HepG2 (cell line): ENCODE results near the gene CBX2. TPM values are rescaled to one million over a fixed set of nuclear protein-coding genes. Genes with fewer than 3 reads are reported as not detected.
A peak's percentile ranks its signal among the peaks of the same experiment; 100 is the strongest.

Source experiments
- ATF7 ChIP-seq, 2 experiments: fragments of 450-650 bp in 1 of 2; sonication (generic) in 1 of 2; formaldehyde crosslinking in 1 of 2; IDR thresholded peaks; 2 replicates each; pipeline versions ENCODE4 v1.4.0 to v1.6.1; 2016 to 2020; ENCODE audit warnings: antibody characterized with exemption in 1 of 2, mild to moderate bottlenecking in 1 of 2, missing genetic modification reagents in 1 of 2
- KDM5A ChIP-seq: fragments of 200-600 bp; sonication (generic); IDR thresholded peaks from 2 replicates; pipeline ENCODE4 v1.7.0; 2018; ENCODE audit warnings: antibody characterized with exemption, mild to moderate bottlenecking, low read length, borderline replicate concordance
- KLF11 ChIP-seq: IDR thresholded peaks from 2 replicates; pipeline ENCODE4 v1.6.1; 2016; ENCODE audit warnings: missing compliant biosample characterization
- KLF9 ChIP-seq: IDR thresholded peaks from 2 replicates; pipeline ENCODE4 v1.6.1; 2016; ENCODE audit warnings: low read depth
- MAF1 ChIP-seq: sonication (generic); formaldehyde crosslinking; IDR thresholded peaks from 2 replicates; pipeline ENCODE4 v1.5.0; 2020; ENCODE audit warnings: missing genetic modification reagents, borderline replicate concordance
- NFE2 ChIP-seq: sonication (generic); formaldehyde crosslinking; IDR thresholded peaks from 2 replicates; pipeline ENCODE4 v1.4.0; 2020; ENCODE audit warnings: missing genetic modification reagents
- NFIC ChIP-seq: IDR thresholded peaks from 2 replicates; pipeline ENCODE4 v1.6.1; 2012; ENCODE audit warnings: mild to moderate bottlenecking, low read length, inconsistent platforms
- PAX8 ChIP-seq: sonication (generic); formaldehyde crosslinking; IDR thresholded peaks from 2 replicates; pipeline ENCODE4 v1.8.0; 2022; ENCODE audit warnings: mild to moderate bottlenecking, missing genetic modification reagents, borderline replicate concordance
- RBFOX2 ChIP-seq: fragments of 200-400 bp; formaldehyde crosslinking; IDR thresholded peaks from 2 replicates; pipeline ENCODE4 v1.6.1; 2017; ENCODE audit warnings: low read depth, mild to moderate bottlenecking, low read length
- RFX5 ChIP-seq: IDR thresholded peaks from 2 replicates; pipeline ENCODE4 v1.6.1; 2011; ENCODE audit warnings: low read depth, low read length, improper control_type of control experiment
- SAP130 ChIP-seq: IDR thresholded peaks from 2 replicates; pipeline ENCODE4 v1.6.1; 2016; ENCODE audit warnings: low read depth
- SETDB1 ChIP-seq: sonication (generic); formaldehyde crosslinking; IDR thresholded peaks from 2 replicates; pipeline ENCODE4 v1.5.1; 2020; ENCODE audit warnings: missing genetic modification reagents, mild to moderate bottlenecking, borderline replicate concordance
- TP53 ChIP-seq: sonication (generic); formaldehyde crosslinking; conservative IDR thresholded peaks from 2 replicates; pipeline ENCODE4 v1.4.0; 2020; ENCODE audit warnings: missing genetic modification reagents
- ZBTB20 ChIP-seq: sonication (generic); formaldehyde crosslinking; IDR thresholded peaks from 2 replicates; pipeline ENCODE4 v1.8.1; 2023; ENCODE audit warnings: missing genetic modification reagents, low read depth, mild to moderate bottlenecking, borderline replicate concordance
- ZFP36L1 ChIP-seq: sonication (generic); formaldehyde crosslinking; IDR thresholded peaks from 2 replicates; pipeline ENCODE4 v1.8.0; 2022; ENCODE audit warnings: mild to moderate bottlenecking, missing genetic modification reagents, moderate library complexity
- ZNF251 ChIP-seq: sonication (generic); formaldehyde crosslinking; IDR thresholded peaks from 2 replicates; pipeline ENCODE4 v1.9.0; 2021; ENCODE audit warnings: mild to moderate bottlenecking, missing genetic modification reagents
- ZNF432 ChIP-seq: sonication (generic); formaldehyde crosslinking; IDR thresholded peaks from 2 replicates; pipeline ENCODE4 v1.5.0; 2020; ENCODE audit warnings: missing genetic modification reagents, mild to moderate bottlenecking, borderline replicate concordance
- ZNF543 ChIP-seq: sonication (generic); formaldehyde crosslinking; IDR thresholded peaks from 2 replicates; pipeline ENCODE4 v1.4.0; 2020; ENCODE audit warnings: mild to moderate bottlenecking, missing genetic modification reagents
- ZNF546 ChIP-seq: sonication (generic); formaldehyde crosslinking; conservative IDR thresholded peaks from 2 replicates; pipeline ENCODE4 v1.8.1; 2023; ENCODE audit warnings: mild to moderate bottlenecking, missing genetic modification reagents
- ZNF567 ChIP-seq: sonication (generic); formaldehyde crosslinking; IDR thresholded peaks from 2 replicates; pipeline ENCODE4 v1.8.1; 2023; ENCODE audit warnings: mild to moderate bottlenecking, missing genetic modification reagents, borderline replicate concordance
- ZNF772 ChIP-seq: sonication (generic); formaldehyde crosslinking; IDR thresholded peaks from 2 replicates; pipeline ENCODE4 v1.5.0; 2020; ENCODE audit warnings: mild to moderate bottlenecking, missing genetic modification reagents
- ZNF775 ChIP-seq: sonication (generic); formaldehyde crosslinking; IDR thresholded peaks from 2 replicates; pipeline ENCODE4 v1.4.0; 2020; ENCODE audit warnings: missing genetic modification reagents, mild to moderate bottlenecking, moderate library complexity, borderline replicate concordance
- ZNF790 ChIP-seq: sonication (generic); formaldehyde crosslinking; IDR thresholded peaks from 2 replicates; pipeline ENCODE4 v1.8.0; 2022; ENCODE audit warnings: missing genetic modification reagents, mild to moderate bottlenecking, borderline replicate concordance
- ZSCAN20 ChIP-seq: sonication (generic); formaldehyde crosslinking; IDR thresholded peaks from 2 replicates; pipeline ENCODE4 v1.4.0; 2020; ENCODE audit warnings: missing genetic modification reagents, mild to moderate bottlenecking, borderline replicate concordance
- polyA plus RNA-seq, 8 experiments: library from polyadenylated mRNA; depleted of rRNA in 3 of 8; stranded (reverse) in 7 of 8; unstranded in 1 of 8; fragments of >200 nt; fragmentation: Illumina TruSeq in 4 of 8; extraction: Trizol in 4 of 8; gene quantifications; 2 replicates each; pipeline versions ENCODE4 v1.2.1 to v1.2.3, GENCODE V29; 2011 to 2016; ENCODE audit warnings: low read depth in 4 of 8, missing spikeins in 1 of 8, mixed read lengths in 1 of 8; ENCODE audit not compliant: insufficient read depth in 1 of 8
- total RNA-seq, 5 experiments: library from RNA; depleted of rRNA; stranded (reverse); fragments of >200 nt; fragmentation: Illumina TruSeq; extraction: Trizol; gene quantifications; 2 replicates each; pipeline ENCODE4 v1.2.3, GENCODE V29; 2016; ENCODE audit warnings: low read depth in 1 of 5
- TF ChIP-seq, protein P1 (sequence below): sonication (generic); IDR thresholded peaks from 2 replicates; pipeline ENCODE4 v1.6.1; 2016; ENCODE audit warnings: low read depth, borderline replicate concordance
- TF ChIP-seq, protein P2 (sequence below): sonication (generic); formaldehyde crosslinking; IDR thresholded peaks from 2 replicates; pipeline ENCODE4 v1.4.0; 2020; ENCODE audit warnings: missing genetic modification reagents, low read depth, mild to moderate bottlenecking, borderline replicate concordance
- TF ChIP-seq, protein P3 (sequence below): sonication (generic); formaldehyde crosslinking; IDR thresholded peaks from 2 replicates; pipeline ENCODE4 v1.4.0; 2020; ENCODE audit warnings: missing genetic modification reagents; ENCODE audit errors: not compliant biosample characterization
- TF ChIP-seq, protein P4 (sequence below): sonication (generic); formaldehyde crosslinking; IDR thresholded peaks from 2 replicates; pipeline ENCODE4 v1.8.0; 2022; ENCODE audit warnings: missing genetic modification reagents, mild to moderate bottlenecking, borderline replicate concordance

CBX2 gene
- total and polyA plus RNA-seq, 2 of the 13 experiments (the other 11 are each of a cell fraction or from before 2014, with no cell fraction given): 14.5 to 31.1 TPM

DNA sequence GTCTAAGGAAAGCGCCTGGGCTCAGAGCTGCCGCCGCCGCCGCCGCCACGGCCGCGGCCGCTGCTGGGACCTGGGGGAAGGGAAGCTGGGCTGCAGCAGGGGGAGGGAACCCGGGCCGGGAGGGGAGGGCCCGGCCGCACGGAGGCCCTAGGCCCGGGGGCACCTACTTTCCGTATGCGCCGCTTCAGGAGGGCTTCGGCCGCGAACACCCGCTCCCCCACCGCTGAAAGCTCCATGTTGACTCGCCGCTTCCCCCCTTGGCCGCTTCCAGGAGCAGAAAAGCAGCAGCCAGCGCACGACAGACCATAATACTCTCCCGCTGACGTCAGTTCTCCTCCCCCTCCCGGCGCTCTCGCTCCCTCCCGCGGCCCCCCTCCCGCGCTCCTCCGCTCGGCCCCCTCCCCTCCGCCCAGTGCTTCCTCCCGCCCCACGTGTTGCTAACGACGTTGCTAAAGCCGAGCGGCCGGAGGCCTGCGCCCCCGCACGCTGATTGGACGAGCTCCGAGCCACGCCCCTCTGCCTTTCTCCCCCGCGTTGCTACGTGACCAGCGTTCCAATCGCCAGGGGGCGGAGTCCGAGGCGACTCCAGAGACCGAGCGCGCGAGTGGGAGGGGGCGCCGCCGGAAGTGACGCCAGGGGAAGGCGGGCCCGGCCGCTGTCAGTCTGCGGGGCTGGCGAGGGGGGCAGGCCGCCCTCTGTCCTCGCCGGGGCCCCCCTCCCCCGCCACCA, 19.0 kb downstream of the CBX2 start, which contains the start of gene CBX8 (continued):
- TF ChIP-seq, protein P1, sequence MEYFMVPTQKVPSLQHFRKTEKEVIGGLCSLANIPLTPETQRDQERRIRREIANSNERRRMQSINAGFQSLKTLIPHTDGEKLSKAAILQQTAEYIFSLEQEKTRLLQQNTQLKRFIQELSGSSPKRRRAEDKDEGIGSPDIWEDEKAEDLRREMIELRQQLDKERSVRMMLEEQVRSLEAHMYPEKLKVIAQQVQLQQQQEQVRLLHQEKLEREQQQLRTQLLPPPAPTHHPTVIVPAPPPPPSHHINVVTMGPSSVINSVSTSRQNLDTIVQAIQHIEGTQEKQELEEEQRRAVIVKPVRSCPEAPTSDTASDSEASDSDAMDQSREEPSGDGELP: peak; percentile 20; the same call in 1 of the 2 replicates
- no peak for TF ChIP-seq PAX8 (CRISPR knock-in tag)
- no peak for TF ChIP-seq ZNF546 (CRISPR knock-in tag)
- 0 out of 2 replicates have a peak, but pooled peaks have one; percentile 61 for TF ChIP-seq ZSCAN20 (CRISPR knock-in tag)
- peak; percentile 87 for TF ChIP-seq RFX5
- TF ChIP-seq TP53 (CRISPR knock-in tag): 0 out of 2 replicates have a peak, but pooled peaks have one; percentile 49
- peak; percentile 55; the same call in 1 of the 2 replicates for TF ChIP-seq KDM5A
- no peak for TF ChIP-seq NFE2
- TF ChIP-seq ZNF775 (CRISPR knock-in tag): no peak
- no peak for TF ChIP-seq SETDB1
- no peak for TF ChIP-seq ZNF790 (CRISPR knock-in tag)
- no peak for TF ChIP-seq ZFP36L1
- no peak for TF ChIP-seq ZNF432
- TF ChIP-seq KLF9 (CRISPR knock-in tag): 0 out of 2 replicates have a peak, but pooled peaks have one; percentile 32
- peak; percentile 68 for TF ChIP-seq ATF7 (IDR thresholded peaks at IDR 0.05)
- peak; percentile 87 for TF ChIP-seq ATF7 (CRISPR knock-in tag; IDR thresholded peaks at IDR 0.05)
- TF ChIP-seq, protein P2, sequence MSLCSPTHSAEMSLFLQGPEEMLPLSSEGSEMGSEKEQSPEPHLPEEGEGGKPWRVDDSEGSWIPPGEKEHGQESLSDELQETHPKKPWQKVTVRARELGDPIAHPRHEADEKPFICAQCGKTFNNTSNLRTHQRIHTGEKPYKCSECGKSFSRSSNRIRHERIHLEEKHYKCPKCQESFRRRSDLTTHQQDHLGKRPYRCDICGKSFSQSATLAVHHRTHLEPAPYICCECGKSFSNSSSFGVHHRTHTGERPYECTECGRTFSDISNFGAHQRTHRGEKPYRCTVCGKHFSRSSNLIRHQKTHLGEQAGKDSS (CRISPR knock-in tag): 0 out of 2 replicates have a peak, but pooled peaks have one; percentile 38
- TF ChIP-seq, protein P3, sequence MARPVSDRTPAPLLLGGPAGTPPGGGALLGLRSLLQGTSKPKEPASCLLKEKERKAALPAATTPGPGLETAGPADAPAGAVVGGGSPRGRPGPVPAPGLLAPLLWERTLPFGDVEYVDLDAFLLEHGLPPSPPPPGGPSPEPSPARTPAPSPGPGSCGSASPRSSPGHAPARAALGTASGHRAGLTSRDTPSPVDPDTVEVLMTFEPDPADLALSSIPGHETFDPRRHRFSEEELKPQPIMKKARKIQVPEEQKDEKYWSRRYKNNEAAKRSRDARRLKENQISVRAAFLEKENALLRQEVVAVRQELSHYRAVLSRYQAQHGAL (CRISPR knock-in tag): no peak
- no peak for TF ChIP-seq ZNF251
- no peak for TF ChIP-seq ZNF567 (CRISPR knock-in tag)
- no peak for TF ChIP-seq KLF11 (CRISPR knock-in tag)
- TF ChIP-seq ZBTB20: no peak
- TF ChIP-seq RBFOX2: peak; percentile 85
- no peak for TF ChIP-seq ZNF543 (CRISPR knock-in tag)
- TF ChIP-seq MAF1 (CRISPR knock-in tag): peak; percentile 74; the same call in 1 of the 2 replicates
- TF ChIP-seq ZNF772 (CRISPR knock-in tag): no peak
- no peak for TF ChIP-seq NFIC
- TF ChIP-seq SAP130 (CRISPR knock-in tag): peak; percentile 81
- TF ChIP-seq, protein P4, sequence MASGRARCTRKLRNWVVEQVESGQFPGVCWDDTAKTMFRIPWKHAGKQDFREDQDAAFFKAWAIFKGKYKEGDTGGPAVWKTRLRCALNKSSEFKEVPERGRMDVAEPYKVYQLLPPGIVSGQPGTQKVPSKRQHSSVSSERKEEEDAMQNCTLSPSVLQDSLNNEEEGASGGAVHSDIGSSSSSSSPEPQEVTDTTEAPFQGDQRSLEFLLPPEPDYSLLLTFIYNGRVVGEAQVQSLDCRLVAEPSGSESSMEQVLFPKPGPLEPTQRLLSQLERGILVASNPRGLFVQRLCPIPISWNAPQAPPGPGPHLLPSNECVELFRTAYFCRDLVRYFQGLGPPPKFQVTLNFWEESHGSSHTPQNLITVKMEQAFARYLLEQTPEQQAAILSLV: peak; percentile 89
